ENCODE measurements around the gene KRTAP10-3.
"Not testable (repeated sequence)": the region's sequence is repeated elsewhere in the genome, so short reads cannot be mapped to it uniquely, and the experiment has no call there.

Gene KRTAP10-3

DNA sequence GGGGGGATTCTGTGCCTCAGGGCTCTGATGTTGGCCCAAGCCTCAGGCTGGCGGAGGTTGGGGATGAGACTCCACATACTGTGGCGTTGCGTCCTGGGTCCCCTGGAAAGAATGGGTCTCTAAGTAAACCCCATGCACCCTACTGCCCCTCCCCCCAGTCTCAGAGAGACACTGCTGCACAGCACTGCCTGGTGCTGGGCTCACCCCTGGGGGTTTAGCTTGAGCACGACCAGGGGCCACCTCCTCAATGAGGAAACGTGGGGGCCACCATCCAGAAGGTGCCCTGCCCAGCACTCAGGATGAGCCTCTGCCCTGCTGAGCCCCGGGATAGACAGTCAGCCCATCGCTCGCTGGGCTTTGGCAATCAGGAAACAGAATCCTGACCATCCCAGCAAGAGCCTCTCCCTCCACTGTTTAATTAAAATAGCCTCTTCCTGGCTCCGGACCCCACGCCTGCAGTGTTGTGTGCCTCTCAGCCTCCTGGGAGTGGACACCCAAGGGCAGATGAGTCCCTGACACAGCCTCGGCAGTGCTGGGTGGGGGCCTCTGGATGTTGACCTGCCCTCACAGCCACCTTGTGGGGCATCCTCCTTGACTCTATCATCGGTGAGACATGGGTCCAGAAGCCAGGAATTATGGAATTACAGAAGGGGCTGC lies 11.4 kb upstream of the KRTAP10-3 start:
- no peak for DNase-seq

DNA sequence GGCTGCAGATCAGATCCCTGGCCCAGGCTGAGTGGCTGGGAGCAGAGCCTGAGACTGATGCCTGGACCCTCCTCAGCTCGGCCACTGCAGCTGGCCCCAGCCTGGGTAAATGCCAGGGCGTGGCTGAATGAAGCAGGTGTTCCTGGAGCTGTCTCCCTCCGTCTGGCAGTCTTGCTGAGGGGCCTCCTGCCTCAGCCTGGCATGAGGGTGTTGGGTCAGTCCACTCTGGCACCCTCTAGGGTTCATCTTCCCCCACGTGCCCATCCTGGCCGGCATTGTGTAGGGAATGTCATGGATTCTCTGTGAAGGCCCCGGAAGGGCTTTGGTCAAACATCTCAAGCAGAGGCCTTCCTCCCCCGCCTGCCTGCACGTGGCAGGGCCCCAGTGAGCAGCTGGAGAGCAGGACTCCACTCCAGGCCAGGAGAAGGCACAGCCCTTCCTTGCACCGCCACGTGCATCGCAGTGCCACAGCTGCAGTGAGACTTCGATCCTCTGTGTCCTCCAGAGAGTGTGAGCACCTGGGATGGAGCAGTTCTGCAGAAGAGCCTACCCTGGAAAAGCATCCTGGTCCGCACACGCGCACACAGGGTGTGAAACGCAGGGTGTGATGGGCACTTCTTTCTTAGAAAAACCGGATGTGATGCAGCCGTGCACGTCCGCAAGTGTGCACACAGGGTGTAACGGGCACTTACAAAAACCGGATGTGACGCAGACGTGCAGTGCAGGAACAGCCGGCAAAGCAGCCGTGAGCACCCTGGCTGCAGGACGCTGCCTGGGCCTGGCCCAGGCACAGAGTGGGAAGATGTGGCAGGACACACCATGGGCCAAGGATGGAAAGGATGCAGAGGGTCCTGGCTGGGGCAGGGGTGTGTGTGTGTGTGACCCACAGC lies 10.3 kb upstream of the KRTAP10-3 start:
- DNase-seq = no peak

DNA sequence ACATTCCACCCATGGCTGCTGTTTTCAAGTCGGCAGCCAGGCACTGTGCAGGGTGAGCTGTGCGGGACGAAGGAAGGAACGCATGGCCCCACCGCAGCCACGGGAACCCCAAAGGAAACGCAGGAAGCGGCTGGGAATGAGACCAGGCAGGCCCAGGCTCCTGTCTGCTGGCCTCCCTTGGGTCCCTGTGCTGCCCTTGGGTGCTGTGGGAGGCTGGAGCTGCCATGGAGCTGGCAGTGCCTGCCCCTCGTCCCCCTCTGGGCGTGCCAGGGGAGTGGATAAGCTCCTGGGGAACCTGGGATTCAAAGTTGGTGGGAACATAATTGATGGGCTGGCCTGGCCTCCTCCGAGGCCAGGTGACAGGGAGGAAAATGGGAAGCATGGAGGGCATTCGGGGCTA lies 9.7 kb upstream of the KRTAP10-3 start:
- no peak for DNase-seq

DNA sequence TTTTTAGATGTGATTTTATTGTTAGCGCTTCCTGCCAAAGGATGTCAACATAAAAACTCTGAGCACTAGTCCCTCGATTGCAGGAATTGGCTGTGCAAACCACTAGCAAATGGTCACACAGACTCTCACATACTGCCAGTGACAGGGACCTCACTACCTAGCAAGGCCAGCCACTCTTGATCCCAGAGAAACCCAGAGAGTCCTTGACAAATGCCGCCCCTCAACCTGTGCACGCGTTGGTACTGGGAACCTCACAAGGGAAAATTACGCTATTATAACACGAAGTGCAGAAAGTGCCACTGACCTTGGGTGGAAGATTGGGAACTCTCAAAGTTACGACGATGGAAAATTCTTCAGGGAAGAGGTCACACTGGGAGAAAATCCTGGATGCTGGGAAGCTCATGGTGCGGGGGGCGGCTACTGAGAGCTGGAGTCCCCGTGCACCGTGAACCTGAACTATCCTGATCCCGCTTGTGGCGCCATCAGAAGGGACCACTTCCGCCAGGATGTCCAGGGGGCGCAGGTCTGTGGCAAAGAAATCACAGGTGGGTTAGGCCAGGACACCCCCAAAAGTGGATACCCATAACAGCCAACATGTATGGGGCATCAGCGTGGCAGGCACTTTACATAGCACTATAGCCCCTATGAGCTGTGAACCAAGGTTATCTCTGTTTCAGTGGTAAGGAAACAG lies 9.0 kb upstream of the KRTAP10-3 start:
- no peak for DNase-seq

DNA sequence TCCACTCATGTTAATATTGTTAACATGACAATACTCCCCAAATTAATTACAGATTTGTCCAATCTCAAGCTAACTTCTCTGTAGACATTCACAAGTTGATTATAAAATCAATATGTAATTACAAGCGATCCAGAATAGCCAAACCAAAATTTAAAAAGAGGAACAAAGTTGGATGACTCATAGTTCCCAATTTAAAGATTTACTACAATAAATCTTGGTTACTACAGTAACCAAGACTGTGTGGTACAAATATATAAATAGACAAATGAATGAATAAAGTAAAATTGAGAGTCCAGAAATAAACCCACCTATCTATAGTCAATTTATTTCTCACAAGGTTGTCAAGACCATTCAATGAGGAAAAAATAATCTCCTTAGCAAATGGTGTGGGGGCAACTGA lies 7.8 kb upstream of the KRTAP10-3 start:
- no peak for DNase-seq

DNA sequence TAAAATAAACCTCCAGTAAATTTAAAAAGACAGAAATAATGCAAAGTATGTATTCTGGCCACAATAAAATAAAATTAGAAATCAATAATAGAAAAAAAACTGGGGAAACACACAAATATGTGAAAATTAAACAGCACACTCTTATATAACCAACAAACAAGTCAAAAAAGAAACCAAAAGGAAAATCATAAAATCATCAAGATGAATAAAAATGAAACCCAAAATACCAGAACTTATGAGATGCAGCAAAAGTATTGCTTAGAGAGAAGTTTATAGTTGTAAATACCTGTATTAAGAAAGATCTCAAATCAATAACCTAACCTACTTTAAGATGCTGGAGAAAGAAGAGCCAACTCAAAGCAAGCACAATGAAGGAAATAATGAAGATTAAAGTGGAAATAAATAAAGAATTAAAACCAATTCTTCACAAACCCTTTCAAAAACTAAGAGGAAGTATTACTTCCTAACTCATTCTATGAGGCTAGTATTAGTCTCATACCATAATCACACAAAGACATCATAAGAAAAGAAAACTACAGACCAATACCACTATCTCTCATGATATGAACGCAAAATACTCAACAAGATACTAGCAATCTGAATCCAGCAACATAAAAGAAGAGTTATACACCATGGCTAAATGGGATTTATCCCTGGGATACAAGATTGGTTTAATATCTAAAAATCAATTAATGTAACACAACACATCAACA lies 6.4 kb upstream of the KRTAP10-3 start:
- DNase-seq = no peak

DNA sequence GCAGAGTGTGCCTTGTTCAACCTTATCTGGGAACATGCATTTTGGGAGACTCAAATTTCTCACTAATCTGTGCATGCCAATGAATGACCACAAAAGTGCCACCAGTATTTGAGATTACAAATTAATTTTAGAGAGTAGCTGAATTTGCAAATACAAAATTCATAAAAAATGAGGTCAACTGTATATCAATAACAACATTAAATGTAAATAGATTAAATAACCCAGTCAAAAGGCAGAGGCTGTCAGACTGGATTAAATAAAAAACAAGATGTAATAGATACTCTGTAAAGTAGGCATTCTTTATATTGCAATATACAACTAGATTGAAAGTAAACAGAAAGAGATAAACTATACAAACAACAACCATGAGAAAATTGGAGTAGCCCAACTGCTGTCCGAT lies 5.5 kb upstream of the KRTAP10-3 start:
- DNase-seq = no peak

DNA sequence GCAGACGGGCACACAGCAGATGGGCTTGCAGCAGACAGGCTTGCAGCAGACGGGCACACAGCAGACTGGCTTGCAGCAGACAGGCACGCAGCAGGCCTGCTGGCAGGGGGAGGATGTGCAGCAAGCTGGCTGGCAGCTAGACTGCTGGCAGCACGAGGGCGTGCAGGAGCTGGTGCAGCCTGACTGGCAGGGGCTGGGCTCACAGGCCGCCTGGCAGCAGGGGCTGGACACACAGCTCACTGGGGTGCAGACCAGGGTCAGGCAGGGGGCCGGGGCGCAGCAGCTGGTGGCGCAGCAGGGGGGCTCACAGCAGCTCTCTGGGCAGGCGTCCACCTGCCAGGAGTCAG lies 293 bp downstream of the KRTAP10-3 start:
- not testable (repeated sequence) for DNase-seq

DNA sequence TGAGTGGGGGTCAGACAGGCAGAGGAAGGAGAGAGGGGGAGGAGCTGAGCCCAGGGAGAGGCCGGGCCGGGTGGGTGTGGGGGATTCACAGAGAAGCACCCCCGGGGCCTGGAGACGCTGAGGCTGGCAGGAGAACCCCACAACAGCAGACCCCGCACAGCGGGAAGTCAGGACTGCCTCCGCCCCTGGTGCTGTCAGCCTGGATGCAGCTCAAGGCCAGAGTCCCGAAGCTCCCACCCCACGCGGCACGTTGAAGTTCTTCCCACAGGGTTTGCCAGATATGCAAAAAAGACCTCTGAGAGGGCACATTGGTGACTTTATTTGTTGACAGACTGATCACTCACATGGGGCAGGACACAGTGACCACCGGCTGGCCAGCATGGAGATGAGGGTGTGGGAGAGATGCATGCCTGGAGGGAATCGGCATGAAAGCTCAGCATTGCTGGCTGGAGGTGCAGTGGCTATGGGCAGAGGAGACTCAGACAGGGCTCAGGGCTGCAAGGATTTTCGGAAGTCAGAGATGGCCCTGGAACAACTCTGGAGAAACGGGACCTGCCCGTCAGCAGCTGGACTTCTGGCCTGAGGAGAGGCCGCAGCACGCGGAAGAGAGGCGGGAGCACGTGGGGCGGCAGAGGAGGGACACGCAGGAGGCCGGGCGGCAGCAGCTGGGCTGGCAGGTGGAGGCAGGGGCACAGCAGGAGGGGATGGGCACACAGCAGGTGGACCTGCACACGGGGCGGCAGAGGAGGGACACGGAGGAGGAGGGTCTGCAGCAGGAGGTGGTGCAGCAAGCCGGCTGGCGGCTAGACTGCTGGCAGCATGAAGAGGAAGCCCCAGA lies 885 bp downstream of the KRTAP10-3 start:
- DNase-seq = no peak

DNA sequence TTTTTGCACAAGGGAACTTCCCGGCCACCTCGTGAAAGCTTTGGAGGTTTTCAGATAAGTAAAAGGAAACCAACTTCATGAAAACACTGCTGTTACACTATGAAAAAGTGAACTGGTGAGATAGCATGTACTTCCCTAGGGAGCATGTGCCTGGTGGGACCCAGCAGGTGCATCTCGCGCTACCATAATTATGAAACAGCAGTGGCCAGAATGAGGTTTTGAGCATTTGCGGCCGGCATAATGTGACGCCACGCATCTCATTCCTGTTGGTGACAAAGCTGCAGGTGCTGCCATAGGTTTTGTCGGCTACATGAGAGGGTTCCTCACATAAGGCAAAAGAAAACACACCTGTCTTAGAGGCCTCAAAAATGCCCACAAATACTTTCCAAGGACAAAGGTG lies 1.7 kb downstream of the KRTAP10-3 start:
- DNase-seq = no peak

DNA sequence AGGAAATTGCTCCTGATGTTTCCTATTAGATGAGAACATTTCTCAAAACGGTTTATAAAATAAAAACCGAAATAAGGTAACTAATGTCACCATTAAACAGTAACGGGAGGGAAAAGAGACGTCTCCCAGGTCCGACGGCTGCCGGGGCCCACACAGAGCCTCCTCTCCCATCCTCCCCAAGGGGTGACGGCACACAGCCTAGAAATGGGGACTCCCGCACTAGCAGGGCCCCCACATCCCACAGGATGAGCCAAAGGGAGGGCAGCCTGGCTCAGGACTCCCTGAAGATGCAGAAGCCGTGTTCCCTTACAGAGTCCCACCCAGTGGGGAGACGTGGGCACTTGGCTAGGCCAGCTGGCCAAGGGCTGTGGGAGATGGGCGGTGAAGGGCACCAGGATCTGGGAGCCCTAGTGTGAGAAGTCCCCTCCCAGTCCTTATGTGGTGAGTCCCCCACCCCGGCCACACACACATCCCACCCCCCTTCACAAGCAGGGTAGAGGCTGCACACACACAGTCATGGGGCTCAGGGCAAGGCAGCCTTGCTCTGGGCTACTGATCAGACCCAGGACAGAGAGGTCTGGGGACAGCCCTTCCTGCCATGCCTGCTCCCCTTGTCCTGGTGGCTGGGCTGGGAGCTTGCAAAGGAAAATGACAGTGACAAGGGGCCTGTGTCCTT lies 3.3 kb downstream of the KRTAP10-3 start:
- DNase-seq = no peak

DNA sequence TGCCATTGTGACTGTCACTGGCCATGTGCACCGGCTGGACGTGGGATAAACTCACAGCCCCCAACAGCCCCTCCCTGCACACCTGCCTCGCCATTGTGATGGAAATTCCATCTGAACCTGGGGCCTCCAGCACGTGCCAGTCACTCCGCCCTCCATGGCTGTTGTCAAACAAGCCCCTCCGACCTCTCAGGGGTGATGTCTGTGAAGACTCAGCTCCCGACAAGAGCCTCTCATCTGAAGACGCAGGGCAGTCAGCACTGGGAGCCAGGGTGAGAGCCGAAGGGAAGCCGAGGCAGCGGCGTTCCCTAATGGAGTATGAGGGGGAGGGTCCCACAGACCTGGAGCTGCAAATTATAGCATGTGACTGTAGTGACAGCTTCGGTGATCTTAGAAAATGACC lies 5.9 kb downstream of the KRTAP10-3 start:
- DNase-seq = no peak

DNA sequence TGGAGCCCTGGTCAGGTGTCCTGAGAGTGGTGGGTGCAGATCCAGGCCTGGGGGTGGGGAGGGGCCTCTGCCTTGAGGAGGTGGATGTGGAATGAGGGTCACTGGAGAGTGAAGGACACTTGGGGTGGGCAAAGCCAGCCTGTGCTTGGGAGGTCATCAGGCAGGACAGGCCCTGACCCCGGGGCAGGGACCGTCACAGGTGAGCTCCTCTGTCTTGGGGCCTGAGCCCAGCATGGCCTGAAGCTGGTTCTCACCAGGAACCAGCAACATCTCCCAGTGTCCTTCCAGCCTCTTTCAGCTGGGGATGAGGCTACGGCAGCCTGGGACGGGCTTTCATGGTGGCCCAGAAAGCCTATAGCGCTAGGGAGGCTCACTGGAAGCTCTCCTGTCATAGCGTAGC lies 6.5 kb downstream of the KRTAP10-3 start:
- DNase-seq = no peak

DNA sequence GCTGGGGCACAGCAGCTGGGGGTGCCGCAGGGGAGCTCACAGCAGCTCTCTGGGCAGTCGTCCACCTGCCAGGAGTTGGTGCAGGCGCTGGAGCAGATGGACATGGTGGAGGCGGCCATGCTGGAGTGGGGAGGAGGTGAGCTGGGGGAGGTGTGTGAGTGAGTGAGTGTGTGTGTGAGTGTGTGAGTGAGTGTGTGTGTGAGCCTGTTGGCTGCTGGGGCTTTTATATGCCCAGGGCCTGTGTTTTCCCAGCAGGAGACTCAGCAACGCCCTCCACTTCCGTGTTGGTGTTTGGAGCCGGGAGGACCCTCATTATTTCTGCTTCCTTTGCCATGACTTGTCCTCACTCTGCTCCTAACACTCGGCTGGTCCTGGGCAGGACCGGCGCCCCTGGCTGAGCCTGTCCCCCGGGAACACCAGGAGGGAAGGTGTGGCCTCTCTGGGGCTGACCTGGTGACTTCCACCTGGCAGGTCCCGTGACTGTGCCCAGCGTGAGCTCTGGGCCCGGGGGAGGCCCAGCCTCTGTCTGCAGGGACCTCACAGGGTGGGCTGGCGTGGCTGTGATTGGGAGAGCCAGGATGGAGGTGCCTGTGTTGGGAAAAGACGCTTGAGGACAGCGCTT lies 7.1 kb downstream of the KRTAP10-3 start, which contains the start of gene KRTAP10-2:
Gene KRTAP10-2 (minus strand): TSS at position 166 of the 622 bp plus-strand sequence. CDS start 47 bp downstream, at position 119.
- DNase-seq = no peak

DNA sequence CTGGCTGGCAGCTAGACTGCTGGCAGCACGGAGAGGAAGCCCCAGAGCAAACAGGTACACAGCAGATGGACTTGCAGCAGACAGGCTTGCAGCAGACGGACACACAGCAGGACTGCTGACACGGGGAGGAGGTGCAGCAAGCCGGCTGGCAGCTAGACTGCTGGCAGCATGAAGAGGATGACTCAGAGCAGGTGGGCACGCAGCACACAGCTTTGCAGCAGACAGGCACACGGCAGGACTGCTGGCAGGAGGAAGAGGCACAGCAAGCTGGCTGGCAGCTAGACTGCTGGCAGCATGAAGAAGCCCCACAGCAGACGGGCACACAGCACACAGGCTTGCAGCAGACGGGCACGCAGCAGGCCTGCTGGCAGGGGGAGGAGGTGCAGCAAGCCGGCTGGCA lies 7.8 kb downstream of the KRTAP10-3 start:
- no peak for DNase-seq

DNA sequence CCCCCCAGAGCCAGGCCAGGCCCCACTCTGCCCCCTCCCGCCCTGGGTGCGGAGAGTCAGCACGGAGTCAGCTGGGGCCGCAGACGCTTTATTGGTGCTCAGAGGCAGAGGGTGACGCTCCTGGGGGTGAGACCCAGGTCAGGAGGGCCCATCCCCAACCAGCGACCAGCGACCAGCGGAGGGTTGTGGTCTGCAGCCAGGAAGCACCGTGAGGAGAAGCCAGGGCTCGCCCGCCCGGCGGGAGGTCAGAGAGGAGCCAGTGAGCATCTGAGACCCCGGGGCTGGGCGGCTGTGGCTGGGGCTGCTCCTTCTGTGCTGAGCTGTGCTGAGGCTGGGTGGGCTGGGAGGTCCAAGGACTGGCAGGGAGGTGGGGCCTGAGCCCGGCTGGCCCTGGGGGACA lies 8.3 kb downstream of the KRTAP10-3 start:
- DNase-seq = not testable (repeated sequence)

DNA sequence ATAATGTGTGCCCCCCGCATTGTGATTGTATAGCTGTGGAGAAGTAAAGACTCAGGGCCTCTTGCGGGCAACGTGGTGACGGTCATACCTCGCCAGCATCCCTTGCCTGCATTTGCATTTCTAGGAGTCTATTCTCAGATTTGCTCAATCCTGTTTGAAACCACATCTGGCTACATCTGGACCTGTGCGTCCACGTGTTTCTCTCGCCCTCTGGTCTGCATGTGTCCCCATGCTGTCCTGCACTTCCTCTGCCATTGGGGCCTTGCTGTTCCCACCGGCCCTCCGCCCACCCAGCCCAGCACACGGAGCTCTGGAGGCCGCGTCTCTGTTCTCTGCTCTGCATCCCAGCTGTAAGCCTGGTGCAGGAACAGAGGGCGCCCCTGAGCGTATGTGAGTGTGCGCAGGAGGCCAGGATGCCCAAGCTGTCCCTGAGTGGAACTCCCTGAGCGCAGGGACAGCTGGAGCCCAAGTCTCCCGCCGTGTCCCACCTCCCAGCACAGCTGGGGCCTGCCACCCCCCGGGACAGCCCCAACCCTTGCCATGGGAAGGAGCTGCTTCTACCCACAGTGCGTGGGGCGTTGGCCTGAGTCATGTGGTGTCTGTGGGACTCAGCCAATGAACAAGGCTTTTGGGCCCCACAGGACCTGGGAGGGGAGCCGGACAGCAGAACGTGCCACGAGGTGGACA lies 8.9 kb downstream of the KRTAP10-3 start:
- DNase-seq = no peak

DNA sequence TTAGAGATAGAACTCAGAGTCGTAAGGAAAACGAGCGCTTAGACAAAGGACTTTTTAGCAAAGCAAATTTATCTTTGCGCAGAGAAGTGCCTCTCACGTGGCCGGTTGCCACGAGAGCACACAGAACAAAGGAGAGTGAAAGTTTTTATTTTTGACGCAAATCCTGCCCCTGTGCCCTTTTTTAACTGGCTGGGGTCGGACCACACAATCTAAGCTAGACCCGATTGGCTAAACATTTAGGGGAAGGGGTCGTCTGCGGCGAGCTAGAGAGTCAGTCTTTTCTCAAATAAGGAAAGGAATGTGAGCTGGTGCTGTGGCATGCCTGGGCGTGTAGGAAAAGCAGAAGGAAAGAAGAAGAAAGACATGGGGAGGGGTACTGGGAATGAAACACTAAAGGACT lies 9.7 kb downstream of the KRTAP10-3 start:
- DNase-seq = no peak

DNA sequence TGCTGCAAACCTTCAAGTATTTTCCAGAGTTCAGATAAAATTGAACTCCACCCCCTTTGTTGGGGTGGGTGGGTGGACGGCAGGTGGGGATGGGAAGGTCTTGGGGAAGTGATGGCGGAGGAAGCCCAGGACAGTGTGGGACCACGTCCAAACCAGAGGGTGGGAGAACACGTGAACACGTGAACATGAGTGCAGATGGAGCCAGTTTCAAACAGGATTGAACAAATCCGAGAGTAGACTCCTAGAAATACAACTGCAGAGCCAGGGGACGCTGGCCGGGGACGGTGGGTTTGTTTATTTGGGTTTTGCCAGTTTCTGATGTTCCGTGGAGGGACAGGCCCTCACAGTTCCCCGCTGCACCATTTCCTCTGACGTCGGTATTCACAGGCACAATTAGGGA lies 10.2 kb downstream of the KRTAP10-3 start:
- DNase-seq = no peak

DNA sequence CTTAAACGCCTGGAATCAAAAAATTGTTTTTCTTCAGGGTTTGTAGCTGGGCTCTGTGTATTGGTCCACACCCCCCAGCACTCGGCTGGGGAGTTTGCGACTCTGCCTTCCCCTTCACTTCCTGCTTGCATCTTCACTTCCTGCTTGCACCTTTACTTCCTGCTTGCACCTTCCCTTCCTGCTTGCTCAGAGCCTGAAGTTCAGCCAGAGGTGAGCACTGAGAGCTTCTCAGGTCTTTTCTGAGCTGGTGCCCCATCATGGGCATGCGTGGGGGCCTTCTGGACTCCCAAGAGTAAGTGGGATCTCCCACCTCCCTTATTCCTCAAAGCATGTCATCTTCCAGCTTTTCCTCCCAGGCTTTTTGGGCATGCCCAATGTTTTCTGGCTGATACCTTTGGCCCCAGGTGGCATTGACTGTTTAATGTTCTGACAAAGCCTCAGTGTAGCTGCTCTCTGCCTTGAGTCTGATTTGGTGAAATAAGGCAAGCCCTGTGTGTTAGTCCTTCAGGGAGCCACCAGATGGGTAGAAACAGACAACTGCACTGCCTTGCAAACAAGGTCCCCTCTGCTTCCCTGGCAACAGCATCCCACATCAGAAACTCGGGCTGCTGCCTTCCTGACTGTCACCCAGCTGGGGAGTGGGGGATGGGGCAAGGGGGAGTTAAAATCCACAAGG lies 10.8 kb downstream of the KRTAP10-3 start:
- DNase-seq = peak; percentile 45

Data from activated gamma-delta T cell treated with Interleukin-2 at 50 U/mL for 16 hours (primary cell).